H1 (cell line): ENCODE data around the gene CA7. TPM values are rescaled to one million over a fixed set of nuclear protein-coding genes. Genes with fewer than 3 reads are reported as not detected.

ENCODE experiments used
- CTCF ChIA-PET: fragments of 300-600 bp; sonication (Branson Sonifier 250); formaldehyde crosslinking; loops from one replicate; lab custom pipeline; 2021; ENCODE audit not compliant: partially characterized antibody; lab: Charles Lee
- POLR2A ChIA-PET: fragments of 300-600 bp; sonication (Branson Sonifier 250); formaldehyde crosslinking; loops from one replicate; lab custom pipeline; 2021; ENCODE audit warnings: inconsistent platforms; ENCODE audit not compliant: partially characterized antibody; lab: Charles Lee
- DNase-seq, 2 experiments: peaks; one replicate each; pipeline versions ENCODE4 v3.0.0 to v3.0.0-alpha.2; 2010 to 2022; ENCODE audit warnings: low spot score in 2 of 2, low read depth in 1 of 2, mixed read lengths in 1 of 2
- FAIRE-seq: peaks from 2 replicates; lab custom pipeline; 2011; peaks lifted over from hg19 to GRCh38; lab: Jason Lieb, UNC
- H2AFZ ChIP-seq: 2 replicates; pipeline ENCODE4 v1.8.1; 2012; ENCODE audit warnings: low read length, inconsistent platforms
- H2AK5ac ChIP-seq: 2 replicates; pipeline ENCODE4 v1.6.1; 2013; ENCODE audit warnings: low read depth, low read length
- H2BK120ac ChIP-seq: replicated peaks from 2 replicates; pipeline ENCODE3; 2013; ENCODE audit warnings: low read depth, low read length, inconsistent platforms
- H2BK12ac ChIP-seq: 2 replicates; pipeline ENCODE4 v1.6.1; 2013; ENCODE audit warnings: low read depth, low read length
- H2BK15ac ChIP-seq: 2 replicates; pipeline ENCODE4 v1.6.1; 2013; ENCODE audit warnings: low read length
- H2BK20ac ChIP-seq: 2 replicates; pipeline ENCODE4 v1.6.1; 2013; ENCODE audit warnings: low read length
- H2BK5ac ChIP-seq: 2 replicates; pipeline ENCODE4 v1.6.1; 2013; ENCODE audit warnings: low read depth, low read length
- H3K14ac ChIP-seq: 2 replicates; pipeline ENCODE4 v1.6.1; 2013; ENCODE audit warnings: inconsistent platforms; ENCODE audit not compliant: insufficient read length
- H3K18ac ChIP-seq: 2 replicates; pipeline ENCODE4 v1.6.1; 2013; ENCODE audit warnings: low read length; ENCODE audit errors: extremely low read depth
- H3K23ac ChIP-seq: 2 replicates; pipeline ENCODE4 v1.6.1; 2013; ENCODE audit warnings: inconsistent platforms; ENCODE audit not compliant: insufficient read length
- H3K23me2 ChIP-seq: 2 replicates; pipeline ENCODE4 v1.6.1; 2013; ENCODE audit warnings: low read depth, low read length
- H3K27ac ChIP-seq: 2 replicates; pipeline ENCODE4 v1.6.1; 2011; ENCODE audit warnings: low read depth, low read length, inconsistent platforms
- H3K27me3 ChIP-seq, 4 experiments: replicated peaks in 1 of 4; 1 replicate in 1 of 4; 2 replicates in 3 of 4; pipeline versions ENCODE4 v1.6.1 to v1.8.1; 2011 to 2013; ENCODE audit warnings: low read length in 3 of 4, mild to moderate bottlenecking in 3 of 4, inconsistent platforms in 2 of 4, mixed read lengths in 2 of 4, moderate library complexity in 1 of 4; ENCODE audit not compliant: control insufficient read depth in 3 of 4, insufficient read depth in 3 of 4; ENCODE audit errors: extremely low read depth in 1 of 4
- H3K36me3 ChIP-seq, 4 experiments: 2 replicates each; pipeline versions ENCODE4 v1.6.1 to v1.8.1; 2011 to 2013; ENCODE audit warnings: mild to moderate bottlenecking in 4 of 4, low read length in 3 of 4, moderate library complexity in 2 of 4, control low read depth in 1 of 4, inconsistent platforms in 1 of 4; ENCODE audit not compliant: insufficient read depth in 4 of 4, control insufficient read depth in 2 of 4
- H3K4ac ChIP-seq: replicated peaks from 2 replicates; pipeline ENCODE3; 2013; ENCODE audit warnings: low read length, low read depth, mixed read lengths, inconsistent platforms; ENCODE audit not compliant: insufficient read length
- H3K4me1 ChIP-seq, 4 experiments: replicated peaks in 1 of 4; 1 replicate in 1 of 4; 2 replicates in 3 of 4; pipeline versions ENCODE4 v1.6.1 to v1.8.1; 2011 to 2013; ENCODE audit warnings: low read length in 3 of 4, inconsistent platforms in 2 of 4, mixed read lengths in 1 of 4; ENCODE audit not compliant: insufficient read depth in 4 of 4, control insufficient read depth in 3 of 4
- H3K4me2 ChIP-seq, 2 experiments: 2 replicates each; pipeline versions ENCODE4 v1.6.1 to v1.8.1; 2011 to 2013; ENCODE audit warnings: low read depth in 2 of 2, low read length in 2 of 2, control low read depth in 1 of 2, inconsistent platforms in 1 of 2, mild to moderate bottlenecking in 1 of 2; ENCODE audit not compliant: insufficient read depth in 1 of 2
- H3K4me3 ChIP-seq, 4 experiments: fragments of 200-600, 300-600 bp in 1 of 4; sonication (generic), shearing (Covaris generic), sonication (Bioruptor Twin) in 1 of 4; 2 replicates each; pipeline versions ENCODE4 v1.5.1 to v1.8.1; 2011 to 2016; ENCODE audit warnings: low read length in 4 of 4, low read depth in 3 of 4, control low read depth in 2 of 4, inconsistent platforms in 2 of 4, mild to moderate bottlenecking in 2 of 4, mixed read lengths in 1 of 4, moderate library complexity in 1 of 4; ENCODE audit not compliant: insufficient read depth in 2 of 4; ENCODE audit errors: extremely low read depth in 1 of 4
- H3K56ac ChIP-seq: replicated peaks from 2 replicates; pipeline ENCODE3; 2013; ENCODE audit warnings: low read depth, mild to moderate bottlenecking, mixed read lengths, low read length, inconsistent platforms; ENCODE audit not compliant: insufficient read length
- H3K79me1 ChIP-seq: 2 replicates; pipeline ENCODE4 v1.6.1; 2013; ENCODE audit warnings: low read depth, low read length, control low read depth
- H3K79me2 ChIP-seq, 2 experiments: 2 replicates each; pipeline versions ENCODE4 v1.6.1 to v1.8.1; 2012 to 2013; ENCODE audit warnings: low read length in 2 of 2, mild to moderate bottlenecking in 2 of 2, inconsistent platforms in 1 of 2; ENCODE audit not compliant: insufficient read depth in 2 of 2, control insufficient read depth in 1 of 2
- H3K9ac ChIP-seq, 4 experiments: replicated peaks in 1 of 4; 1 replicate in 1 of 4; 2 replicates in 3 of 4; pipeline versions ENCODE4 v1.6.1 to v1.8.1; 2011 to 2013; ENCODE audit warnings: low read depth in 3 of 4, low read length in 3 of 4, control low read depth in 2 of 4, mild to moderate bottlenecking in 2 of 4, moderate library complexity in 2 of 4, inconsistent platforms in 1 of 4; ENCODE audit errors: extremely low read depth in 1 of 4
- H3K9me3 ChIP-seq, 2 experiments: 2 replicates each; pipeline versions ENCODE4 v1.6.1 to v1.8.1; 2012 to 2013; ENCODE audit warnings: mild to moderate bottlenecking in 2 of 2, moderate library complexity in 2 of 2, control low read depth in 1 of 2, inconsistent platforms in 1 of 2, low read depth in 1 of 2, low read length in 1 of 2, mixed read lengths in 1 of 2; ENCODE audit not compliant: insufficient read depth in 2 of 2
- H4K20me1 ChIP-seq, 2 experiments: replicated peaks in 1 of 2; 2 replicates each; pipeline versions ENCODE3 to v1.8.1; 2011 to 2013; ENCODE audit warnings: inconsistent platforms in 2 of 2, low read length in 2 of 2, mild to moderate bottlenecking in 1 of 2; ENCODE audit not compliant: insufficient read depth in 2 of 2, control insufficient read depth in 1 of 2
- H4K5ac ChIP-seq: 2 replicates; pipeline ENCODE4 v1.6.1; 2013; ENCODE audit warnings: low read length, low read depth, mixed read lengths, inconsistent platforms; ENCODE audit not compliant: insufficient read length
- H4K8ac ChIP-seq: 2 replicates; pipeline ENCODE4 v1.8.0; 2013; ENCODE audit warnings: mild to moderate bottlenecking, moderate library complexity, low read length, inconsistent platforms; ENCODE audit not compliant: insufficient read depth; ENCODE audit errors: extremely low read depth
- H4K91ac ChIP-seq: replicated peaks from 2 replicates; pipeline ENCODE3; 2013; ENCODE audit warnings: low read length, mixed read lengths, inconsistent platforms; ENCODE audit not compliant: insufficient read length
- BRCA1 ChIP-seq: IDR thresholded peaks from 2 replicates; pipeline ENCODE4 v1.6.1; 2012; ENCODE audit warnings: low read depth, low read length, improper control_type of control experiment
- EGR1 ChIP-seq: IDR thresholded peaks from 2 replicates; pipeline ENCODE4 v1.6.1; 2011; ENCODE audit warnings: low read depth, low read length, borderline replicate concordance
- GTF2F1 ChIP-seq: IDR thresholded peaks from 2 replicates; pipeline ENCODE4 v1.6.1; 2012; ENCODE audit warnings: low read depth, low read length, improper control_type of control experiment, borderline replicate concordance
- HDAC2 ChIP-seq, 2 experiments: fragments of 300-600 bp in 1 of 2; sonication (generic) in 1 of 2; IDR thresholded peaks; 2 replicates each; pipeline ENCODE4 v1.6.1; 2011 to 2012; ENCODE audit warnings: low read depth in 2 of 2, low read length in 2 of 2, mild to moderate bottlenecking in 2 of 2, moderate library complexity in 2 of 2, borderline replicate concordance in 1 of 2, inconsistent platforms in 1 of 2
- PHF8 ChIP-seq: fragments of 200-600 bp; sonication (generic); conservative IDR thresholded peaks from 2 replicates; pipeline ENCODE4 v1.7.1; 2012; ENCODE audit warnings: low read depth, mild to moderate bottlenecking, inconsistent platforms, low read length, moderate library complexity
- POU5F1 ChIP-seq: IDR thresholded peaks from 2 replicates; pipeline ENCODE4 v1.6.1; 2011; ENCODE audit warnings: low read depth, mild to moderate bottlenecking, low read length, moderate library complexity
- SUZ12 ChIP-seq: fragments of 200-600 bp; sonication (generic); IDR thresholded peaks from 2 replicates; pipeline ENCODE4 v1.6.1; 2012; ENCODE audit warnings: mild to moderate bottlenecking, inconsistent platforms, low read length, moderate library complexity, mixed read lengths
- TAF7 ChIP-seq: optimal IDR thresholded peaks from 2 replicates; pipeline ENCODE3; 2011; ENCODE audit warnings: low read depth, mild to moderate bottlenecking, inconsistent platforms, low read length, moderate library complexity, borderline replicate concordance
- WGBS, 2 experiments: shearing (Covaris generic) in 1 of 2; methylation state at CpG; one replicate each; pipeline versions ENCODE4 v1.1.6 to v1.1.7; 2013 to 2015; ENCODE audit warnings: low lambda C conversion rate in 2 of 2, mixed read lengths in 2 of 2, inconsistent platforms in 1 of 2, low coverage in 1 of 2, missing lambda C conversion rate in 1 of 2; ENCODE audit not compliant: insufficient replicate concordance in 2 of 2, insufficient coverage in 1 of 2, insufficient read length in 1 of 2; ENCODE audit errors: extremely low coverage in 1 of 2, missing lambda C conversion rate in 1 of 2; 5-methylcytosine and 5-hydroxymethylcytosine counted together
- polyA plus RNA-seq, 7 experiments: library from polyadenylated mRNA; depleted of rRNA in 3 of 7; stranded (reverse) in 5 of 7; unstranded in 2 of 7; fragments of >200 nt in 5 of 7; fragments of 200-250 nt in 2 of 7; gene quantifications; 1 replicate in 5 of 7; 2 replicates in 1 of 7; 4 replicates in 1 of 7; pipeline versions ENCODE4 v1.2.1 to v1.2.3, GENCODE V29; 2011 to 2013; ENCODE audit warnings: missing spikeins in 2 of 7, mixed read lengths in 2 of 7
- total RNA-seq: library from RNA; stranded (reverse); fragmentation: NEBNext Ultra II Directional; extraction: Animal tissue kit (Norgen Biotek cat#: 25700); gene quantifications from 2 replicates; pipeline ENCODE4 v1.2.1, GENCODE V29; 2021
- TF ChIP-seq, protein P1 (sequence below): IDR thresholded peaks from 2 replicates; pipeline ENCODE4 v1.6.1; 2011; ENCODE audit warnings: low read length, improper control_type of control experiment
- TF ChIP-seq, protein P2 (sequence below): IDR thresholded peaks from 2 replicates; pipeline ENCODE4 v1.6.1; 2012; ENCODE audit warnings: low read length, inconsistent platforms

Gene CA7
- total and polyA plus RNA-seq, 2 of the 8 experiments (the other 6 are each of a cell fraction or from before 2014, with no cell fraction given), result 1.7 to 2.7 TPM

DNA sequence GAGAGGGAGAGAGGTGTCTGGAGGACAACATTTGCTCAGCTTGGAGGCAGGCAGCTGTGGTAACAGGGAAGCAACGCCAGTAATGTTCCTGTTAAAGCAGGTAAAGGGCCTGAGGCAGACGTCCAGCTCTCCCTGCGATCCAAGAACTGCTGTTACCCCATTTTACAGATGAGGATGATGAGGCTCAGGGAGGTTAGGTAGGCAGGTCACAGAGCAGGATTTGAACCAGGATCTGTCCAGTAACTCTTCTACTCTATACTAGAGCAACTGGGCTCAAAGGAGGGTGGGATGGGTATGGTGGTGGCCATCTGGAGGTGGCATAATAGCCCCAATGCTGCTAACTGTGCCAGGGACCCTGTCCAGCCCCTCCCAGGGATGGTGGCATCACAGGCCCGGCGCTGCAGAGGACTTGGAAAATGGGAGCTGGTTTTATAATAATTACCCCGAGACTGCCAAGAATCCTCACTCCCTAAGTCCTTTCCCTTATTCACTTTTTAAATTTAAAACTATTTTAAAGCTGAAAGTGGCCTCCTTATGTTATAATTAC is 12.0 kb downstream of the CA7 start:
- POLR2A ChIA-PET, result interaction anchor here (1.5 to 1.6 kb wide), 2 partner anchors 9 to 26 kb away, joined by 3 to 6 read pairs; partner anchors contain the start of gene NAE1
- no peak for TF ChIP-seq PHF8
- TF ChIP-seq GTF2F1, result no peak
- TF ChIP-seq BRCA1, result no peak
- no peak for TF ChIP-seq POU5F1
- TF ChIP-seq, protein P1, sequence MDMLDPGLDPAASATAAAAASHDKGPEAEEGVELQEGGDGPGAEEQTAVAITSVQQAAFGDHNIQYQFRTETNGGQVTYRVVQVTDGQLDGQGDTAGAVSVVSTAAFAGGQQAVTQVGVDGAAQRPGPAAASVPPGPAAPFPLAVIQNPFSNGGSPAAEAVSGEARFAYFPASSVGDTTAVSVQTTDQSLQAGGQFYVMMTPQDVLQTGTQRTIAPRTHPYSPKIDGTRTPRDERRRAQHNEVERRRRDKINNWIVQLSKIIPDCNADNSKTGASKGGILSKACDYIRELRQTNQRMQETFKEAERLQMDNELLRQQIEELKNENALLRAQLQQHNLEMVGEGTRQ, result no peak
- no peak for TF ChIP-seq EGR1
- TF ChIP-seq, protein P2, sequence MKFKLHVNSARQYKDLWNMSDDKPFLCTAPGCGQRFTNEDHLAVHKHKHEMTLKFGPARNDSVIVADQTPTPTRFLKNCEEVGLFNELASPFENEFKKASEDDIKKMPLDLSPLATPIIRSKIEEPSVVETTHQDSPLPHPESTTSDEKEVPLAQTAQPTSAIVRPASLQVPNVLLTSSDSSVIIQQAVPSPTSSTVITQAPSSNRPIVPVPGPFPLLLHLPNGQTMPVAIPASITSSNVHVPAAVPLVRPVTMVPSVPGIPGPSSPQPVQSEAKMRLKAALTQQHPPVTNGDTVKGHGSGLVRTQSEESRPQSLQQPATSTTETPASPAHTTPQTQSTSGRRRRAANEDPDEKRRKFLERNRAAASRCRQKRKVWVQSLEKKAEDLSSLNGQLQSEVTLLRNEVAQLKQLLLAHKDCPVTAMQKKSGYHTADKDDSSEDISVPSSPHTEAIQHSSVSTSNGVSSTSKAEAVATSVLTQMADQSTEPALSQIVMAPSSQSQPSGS, result no peak
- no peak for TF ChIP-seq SUZ12
- no peak for TF ChIP-seq HDAC2 (IDR thresholded peaks at IDR 0.05; ENCODE audit: borderline replicate concordance in 1 of 2, low read depth in 2 of 2, low read length in 2 of 2)
- no peak for TF ChIP-seq TAF7

More for the DNA sequence above, 12.0 kb downstream of the CA7 start:
- Histone ChIP-seq H3K23ac (no peak overlapping the region), H3K4ac (no peak overlapping the region), H3K56ac (no peak overlapping the region), H2BK120ac (no peak overlapping the region), H2BK5ac (no peak overlapping the region), H4K20me1 (no peaks in the 10 kb centered on the region), H3K79me2 (no peaks in the 10 kb centered on the region), H2BK15ac (no peak overlapping the region), H3K36me3 (no peaks in the 10 kb centered on the region), H4K8ac (no peak overlapping the region), H3K4me1 (no peaks in the 10 kb centered on the region), H3K79me1 (no peaks in the 10 kb centered on the region), H2AK5ac (no peak overlapping the region), H3K27me3 (no peaks in the 10 kb centered on the region), H3K4me2 (no peak overlapping the region), H2BK20ac (no peak overlapping the region), H4K91ac (no peak overlapping the region), H3K9ac (no peak overlapping the region), H3K23me2 (no peaks in the 10 kb centered on the region), H3K27ac (no peak overlapping the region), H2BK12ac (no peak overlapping the region), H2AFZ (no peak overlapping the region), H3K14ac (no peak overlapping the region), H3K4me3 (no peak overlapping the region), H3K9me3 (no peaks in the 10 kb centered on the region), H4K5ac (no peak overlapping the region), H3K18ac (no peak overlapping the region)
- FAIRE-seq, result no peak
- CTCF ChIA-PET, result interaction anchor here (0.8 to 9.3 kb wide), 5 partner anchors 9 to 72 kb away, joined by 3 to 80 read pairs (median 8); partner anchors contain the start of gene NAE1
- 97% methylated on average over 6 of the region's 6 CpGs; no CpG with 5 or more reads in 1 of the 2 experiments for WGBS, 2 experiments
- no peak for DNase-seq
